Cortex of kidney (tissue), 1 donor: ENCODE results near the gene RPUSD3.
"Not testable (repeated sequence)": the region's sequence is repeated elsewhere in the genome, so short reads cannot be mapped to it uniquely, and the experiment has no call there.

Source experiments
- DNase-seq: peaks from one replicate; lab custom pipeline; 2025; lab: John Stamatoyannopoulos, UW

RPUSD3 gene

GRCh38 chr3:9843715-9844438, at the start of gene RPUSD3:
Gene RPUSD3, minus strand, starts transcription at chr3:9844008. Its CDS starts 18 bp downstream, at chr3:9843990.
- peak; percentile 97 for DNase-seq

DNA sequence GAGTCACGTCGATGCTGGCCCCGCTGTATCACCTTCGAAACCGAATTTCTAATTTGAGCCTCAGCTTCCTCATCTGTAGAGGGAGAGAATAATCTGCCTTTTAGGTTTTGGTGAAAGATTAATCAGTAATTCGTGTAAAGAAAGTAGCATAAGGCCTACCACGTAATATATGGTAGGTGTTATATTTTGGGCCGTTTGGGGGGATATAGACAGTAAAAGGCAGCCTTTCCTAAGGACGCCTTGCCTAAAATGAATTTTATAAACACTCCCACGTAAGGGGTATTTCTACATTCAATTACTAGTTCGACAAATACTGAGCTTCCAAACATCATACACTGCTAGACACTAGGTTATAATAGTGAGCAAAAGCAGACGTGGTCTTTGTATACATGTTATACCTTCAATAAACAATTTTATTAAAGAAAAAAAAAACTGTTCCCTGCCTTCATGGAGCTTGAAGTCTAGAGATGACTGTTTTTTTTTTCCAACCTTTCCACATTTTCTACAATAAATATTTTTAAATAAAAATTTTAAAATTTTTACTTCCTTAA, 47.3 kb upstream of the RPUSD3 start:
- no peak for DNase-seq

DNA sequence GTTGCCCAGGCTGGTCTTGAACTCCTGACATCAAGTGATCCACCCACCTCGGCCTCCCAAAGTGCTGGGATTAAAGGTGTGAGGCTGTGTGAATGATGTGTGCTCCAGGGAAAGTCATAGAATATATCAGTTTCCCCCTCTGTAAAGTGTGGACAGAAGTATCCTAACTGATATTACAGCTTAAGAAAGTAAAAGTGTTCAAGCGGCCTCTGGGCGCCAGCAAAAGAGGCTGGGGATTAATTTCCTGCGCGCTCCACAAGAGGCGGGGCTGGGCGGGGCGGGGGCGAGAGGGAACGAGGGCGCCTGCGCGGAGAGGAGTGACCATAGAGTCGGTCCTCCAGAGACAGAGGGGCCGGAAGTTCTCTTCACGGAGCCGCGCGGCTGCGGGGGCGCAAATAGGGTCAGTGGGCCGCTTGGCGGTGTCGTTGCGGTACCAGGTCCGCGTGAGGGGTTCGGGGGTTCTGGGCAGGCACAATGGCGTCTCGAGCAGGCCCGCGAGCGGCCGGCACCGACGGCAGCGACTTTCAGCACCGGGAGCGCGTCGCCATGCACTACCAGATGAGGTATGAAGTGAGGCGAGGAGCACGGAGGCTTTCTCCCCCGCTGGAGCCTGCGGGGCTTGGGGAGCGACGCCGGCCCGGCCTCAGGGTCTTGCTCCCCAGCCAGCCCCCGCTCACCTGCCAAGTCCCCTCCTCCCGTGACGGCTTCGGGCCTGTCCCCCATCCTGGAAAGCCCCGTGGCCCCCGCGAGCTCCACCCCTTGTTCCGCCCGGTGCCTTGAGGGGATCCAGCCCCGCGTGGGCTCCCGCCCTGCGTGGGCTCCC, 46.7 kb upstream of the RPUSD3 start, which contains the start of gene JAGN1:
Gene JAGN1 (plus strand): TSS at position 362 of the 823 bp plus-strand sequence. CDS start 113 bp downstream, at position 475.
- no peak for DNase-seq

- no peak for DNase-seq
These were observed 45.6 kb upstream of the RPUSD3 start for GRCh38 chr3:9889405-9889804.

GRCh38 chr3:9888540-9888939, 44.7 kb upstream of the RPUSD3 start:
- DNase-seq, result no peak

DNA sequence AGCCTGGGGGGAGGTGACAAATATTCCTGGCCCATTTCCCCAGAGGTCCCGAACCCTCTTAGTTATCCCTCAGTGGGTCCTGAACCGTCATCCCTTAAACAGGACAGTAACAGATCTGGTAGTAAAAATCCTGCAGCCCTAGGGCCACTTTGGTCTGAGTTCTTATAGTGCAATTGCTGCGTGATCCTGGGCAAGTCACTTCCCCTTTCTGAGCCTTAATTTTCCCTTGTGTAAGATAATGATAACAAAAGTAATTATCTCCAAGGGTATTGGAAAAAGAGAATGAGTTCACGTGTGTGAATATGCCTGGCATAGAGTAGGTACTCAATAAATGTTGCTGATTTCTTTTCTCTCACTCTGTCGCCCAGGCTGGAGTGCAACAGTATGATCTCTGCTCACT, 43.7 kb upstream of the RPUSD3 start:
- DNase-seq, result no peak

- DNase-seq, result no peak
These were observed 42.5 kb upstream of the RPUSD3 start for GRCh38 chr3:9886328-9886727.

- no peak for DNase-seq
These were observed 40.9 kb upstream of the RPUSD3 start for GRCh38 chr3:9884555-9885165.

- DNase-seq, result no peak
These were observed 40.1 kb upstream of the RPUSD3 start for GRCh38 chr3:9883706-9884554.

DNA sequence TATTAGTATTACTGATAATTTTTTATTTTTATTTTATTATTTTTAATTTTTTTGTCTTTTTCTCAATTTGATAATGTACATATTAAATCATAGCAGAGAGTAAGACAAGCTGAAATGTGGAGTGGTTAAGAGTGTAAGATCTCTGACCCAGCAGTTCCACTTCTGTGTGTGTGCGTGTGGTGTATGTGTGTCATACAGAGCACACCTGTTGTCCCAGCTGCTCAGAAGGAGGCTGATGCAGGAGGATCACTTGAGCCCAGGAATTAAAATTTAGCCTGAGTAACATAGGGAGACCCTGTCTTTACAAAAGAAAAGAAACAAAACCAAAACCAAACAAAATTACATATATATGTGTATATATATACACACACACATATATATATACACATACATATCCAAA, 37.6 kb upstream of the RPUSD3 start:
- no peak for DNase-seq

GRCh38 chr3:9879830-9880549, 36.2 kb upstream of the RPUSD3 start, which contains the start of gene CIDEC:
Gene CIDEC, minus strand, starts transcription at chr3:9880253. Its CDS starts 1,767 bp downstream, at chr3:9878486.
- no peak for DNase-seq

GRCh38 chr3:9878700-9879099, 34.9 kb upstream of the RPUSD3 start:
- no peak for DNase-seq

- no peak for DNase-seq
These were observed 33.2 kb upstream of the RPUSD3 start for GRCh38 chr3:9876991-9877390.

- not testable (repeated sequence) for DNase-seq
These were observed 32.4 kb upstream of the RPUSD3 start for GRCh38 chr3:9876255-9876654.

- DNase-seq, result no peak
These were observed 31.6 kb upstream of the RPUSD3 start for GRCh38 chr3:9875448-9875847.

- not testable (repeated sequence) for DNase-seq
These were observed 28.3 kb upstream of the RPUSD3 start for GRCh38 chr3:9872067-9872466.

DNA sequence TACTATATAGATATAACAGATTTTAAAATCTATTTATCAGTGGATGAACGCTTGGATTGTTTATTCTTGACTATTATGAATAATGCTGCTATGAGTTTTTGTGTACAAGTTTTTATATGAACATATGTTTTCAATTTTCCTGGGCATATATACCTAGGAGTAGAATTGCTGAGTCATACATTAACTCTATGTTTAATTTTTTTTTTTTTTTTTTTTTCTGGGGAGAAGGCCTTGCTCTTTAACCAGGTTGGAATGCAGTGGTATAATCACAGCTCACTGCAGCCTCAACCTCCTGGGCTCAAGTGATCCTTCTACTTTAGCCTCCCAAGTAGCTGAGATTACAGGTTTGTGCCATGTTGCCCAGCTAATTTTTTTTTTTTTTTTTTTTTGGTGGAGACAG, 27.2 kb upstream of the RPUSD3 start:
- no peak for DNase-seq

DNA sequence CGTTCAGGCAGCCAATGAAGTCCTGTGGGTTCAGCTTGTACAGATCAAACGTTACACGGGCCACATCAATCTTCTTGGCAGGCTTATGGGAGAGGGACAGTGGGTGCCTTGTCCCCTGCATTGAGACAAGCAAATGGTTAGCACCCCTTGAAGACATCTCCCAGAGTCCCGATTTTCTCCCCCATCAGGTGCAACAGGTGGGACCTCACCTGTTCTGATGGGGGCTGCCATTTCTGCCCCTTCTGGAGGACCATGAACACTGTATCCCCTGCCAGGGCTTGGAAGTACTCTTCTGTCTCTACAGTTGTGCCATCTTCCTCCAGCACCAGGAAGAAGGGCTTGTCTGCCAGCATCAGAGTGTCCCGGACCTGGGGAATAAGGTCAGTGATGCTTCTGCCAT, 26.1 kb upstream of the RPUSD3 start:
- no peak for DNase-seq

GRCh38 chr3:9867106-9867505, 23.3 kb upstream of the RPUSD3 start:
- DNase-seq, result no peak

- DNase-seq, result no peak
These were observed 22.8 kb upstream of the RPUSD3 start for GRCh38 chr3:9866639-9867038.
